Fibroblast of pulmonary artery (primary cell): ENCODE data around the gene PLA2G4E.

Experiments
- DNase-seq: peaks from one replicate; pipeline ENCODE4 v3.0.0-alpha.2; 2010; ENCODE audit warnings: low read depth
- H3K4me3 ChIP-seq: replicated peaks from 2 replicates; pipeline ENCODE4 v1.5.1; 2011; ENCODE audit warnings: low read depth, mild to moderate bottlenecking, control low read depth, low read length, moderate library complexity
- CTCF ChIP-seq: IDR thresholded peaks from 2 replicates; pipeline ENCODE4 v1.5.1; 2011; ENCODE audit warnings: mild to moderate bottlenecking, control low read depth, low read length, inconsistent platforms; ENCODE audit errors: missing control alignments

The PLA2G4E gene

GRCh38 chr15:41949401-41950126 is 71.3 kb downstream of the PLA2G4E start:
- DNase-seq: no peak
- no peak for TF ChIP-seq CTCF
- no peak overlapping the region for H3K4me3 ChIP-seq

DNA sequence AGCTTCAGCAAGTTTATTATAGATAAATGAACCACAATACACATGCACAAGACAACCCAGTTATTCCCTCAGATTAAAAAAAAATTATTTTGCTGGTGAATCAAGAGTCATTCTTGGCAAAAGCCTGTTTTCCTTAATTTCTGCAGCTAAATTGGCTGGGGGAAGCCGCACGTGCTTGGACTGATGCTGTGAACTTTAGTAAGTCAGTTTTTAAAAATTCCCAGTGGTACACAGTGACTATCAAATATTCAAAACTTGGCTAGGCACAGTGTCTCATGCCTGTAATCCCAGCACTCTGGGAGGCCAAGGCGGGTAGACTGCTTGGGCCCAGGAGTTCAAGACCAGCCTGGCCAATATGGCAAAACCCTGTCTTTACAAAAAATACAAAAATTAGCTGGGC is 72.4 kb downstream of the PLA2G4E start:
- no peak overlapping the region for H3K4me3 ChIP-seq
- TF ChIP-seq CTCF: no peak
- DNase-seq: no peak

GRCh38 chr15:41946970-41947369 is 73.9 kb downstream of the PLA2G4E start:
- no peak for DNase-seq
- H3K4me3 ChIP-seq: no peak overlapping the region
- TF ChIP-seq CTCF: no peak

GRCh38 chr15:41945731-41946130 is 75.1 kb downstream of the PLA2G4E start:
- no peak for TF ChIP-seq CTCF
- no peak overlapping the region for H3K4me3 ChIP-seq
- no peak for DNase-seq

DNA sequence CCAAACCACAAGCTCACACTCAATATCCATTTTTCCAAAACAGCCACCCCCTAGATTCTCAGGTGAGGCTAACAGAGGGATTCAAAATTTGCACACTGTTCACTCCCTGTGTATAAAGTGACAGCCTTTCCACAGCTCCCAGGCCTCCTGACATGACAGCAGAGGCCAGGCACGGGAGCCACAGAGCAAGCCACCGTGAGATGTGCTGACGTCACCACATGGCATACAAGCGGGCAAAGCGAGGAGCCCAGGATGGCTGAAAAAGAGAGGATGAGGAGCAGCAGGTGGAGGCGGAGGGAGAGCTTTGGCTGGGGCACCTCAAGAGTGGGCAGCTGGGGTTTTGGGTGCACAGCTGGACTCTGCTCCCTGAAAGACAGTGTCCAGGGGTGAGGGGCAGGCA is 75.6 kb downstream of the PLA2G4E start:
- no peak for DNase-seq

GRCh38 chr15:41944313-41944940 is 76.4 kb downstream of the PLA2G4E start:
- DNase-seq: peak; percentile 94

More for the DNA sequence above, 75.6 kb downstream of the PLA2G4E start:
- no peak for TF ChIP-seq CTCF
- H3K4me3 ChIP-seq: no peak overlapping the region

More at GRCh38 chr15:41944313-41944940, 76.4 kb downstream of the PLA2G4E start:
- no peak overlapping the region for H3K4me3 ChIP-seq
- TF ChIP-seq CTCF: no peak
